PC-3 (cell line): ENCODE measurements around the gene OR52B6. TPM values are rescaled to one million over a fixed set of nuclear protein-coding genes. Genes with fewer than 3 reads are reported as not detected.
"Not testable (repeated sequence)": the region's sequence is repeated elsewhere in the genome, so short reads cannot be mapped to it uniquely, and the experiment has no call there.

Experiments used
- ATAC-seq: fragments of 200-7000 bp; cut with Tn5 transposase; 2 replicates; pipeline ENCODE4 v1.9.1; 2020; ENCODE audit warnings: mild to moderate bottlenecking, moderate library complexity
- BruUV-seq: library from RNA; stranded (reverse); fragments of 400-500 nt; replicated peaks from 2 replicates; lab custom pipeline; 2021; lab: Mats Ljungman, UMichigan
- CTCF ChIA-PET: fragments of 300-600 bp; sonication (Branson Sonifier 250); formaldehyde crosslinking; loops from one replicate; lab custom pipeline; 2022; ENCODE audit warnings: antibody characterized with exemption; lab: Charles Lee
- POLR2A ChIA-PET: fragments of 300-600 bp; sonication (Branson Sonifier 250); formaldehyde crosslinking; loops from one replicate; lab custom pipeline; 2022; ENCODE audit warnings: antibody characterized with exemption; ENCODE audit not compliant: unreplicated experiment; lab: Charles Lee
- DNase-seq: peaks from one replicate; pipeline ENCODE4 v3.0.0-alpha.2; 2015
- H2AFZ ChIP-seq: fragments of 300-600 bp; sonication (generic); 2 replicates; pipeline ENCODE4 v1.6.0; 2016; ENCODE audit warnings: antibody characterized with exemption, low read length
- H3F3A ChIP-seq: fragments of 300-600 bp; sonication (generic); one replicate; pipeline ENCODE4 v1.6.0; 2017; ENCODE audit warnings: antibody characterized with exemption, low read length, control low read depth, mild to moderate bottlenecking; ENCODE audit not compliant: unreplicated experiment
- H3K27ac ChIP-seq: fragments of 300-600 bp; sonication (generic); 2 replicates; pipeline ENCODE4 v1.5.1; 2016; ENCODE audit warnings: mild to moderate bottlenecking, low read length
- H3K27me3 ChIP-seq: fragments of 300-600 bp; sonication (generic); 2 replicates; pipeline ENCODE4 v1.6.1; 2016; ENCODE audit warnings: low read length, mixed read lengths
- H3K36me3 ChIP-seq: fragments of 300-600 bp; sonication (generic); 2 replicates; pipeline ENCODE4 v1.6.1; 2016; ENCODE audit warnings: low read depth, mixed run types, low read length, mixed read lengths
- H3K4me1 ChIP-seq: fragments of 300-600 bp; sonication (generic); 2 replicates; pipeline ENCODE4 v1.5.1; 2016; ENCODE audit warnings: low read length; ENCODE audit not compliant: insufficient read depth
- H3K4me2 ChIP-seq: fragments of 300-600 bp; sonication (generic); 2 replicates; pipeline ENCODE4 v1.6.0; 2016; ENCODE audit warnings: low read length
- H3K4me3 ChIP-seq: fragments of 300-600 bp; sonication (generic); 2 replicates; pipeline ENCODE4 v1.5.1; 2016; ENCODE audit warnings: mild to moderate bottlenecking, low read length, mixed read lengths
- H3K79me2 ChIP-seq: fragments of 300-600 bp; sonication (generic); 2 replicates; pipeline ENCODE4 v1.6.1; 2017; ENCODE audit warnings: low read length, mixed read lengths
- H3K9ac ChIP-seq: fragments of 300-600 bp; sonication (generic); 2 replicates; pipeline ENCODE4 v1.6.0; 2016; ENCODE audit warnings: mild to moderate bottlenecking, low read length
- H3K9me2 ChIP-seq: fragments of 300-600 bp; sonication (generic); replicated peaks from 2 replicates; pipeline ENCODE4 v1.6.1; 2016; ENCODE audit warnings: mixed run types, low read length, mixed read lengths
- H3K9me3 ChIP-seq: fragments of 300-600 bp; sonication (generic); 2 replicates; pipeline ENCODE4 v1.6.1; 2016; ENCODE audit warnings: low read length, mixed read lengths
- H4K20me1 ChIP-seq: fragments of 300-600 bp; sonication (generic); 2 replicates; pipeline ENCODE4 v1.6.1; 2016; ENCODE audit warnings: low read length, mixed read lengths
- CTCF ChIP-seq: fragments of 300-600 bp; sonication (generic); conservative IDR thresholded peaks from 2 replicates; pipeline ENCODE4 v1.5.1; 2017; ENCODE audit warnings: antibody characterized with exemption, low read depth, mild to moderate bottlenecking, low read length
- EZH2 ChIP-seq: fragments of 300-600 bp; sonication (generic); IDR thresholded peaks from one replicate; pipeline ENCODE4 v1.6.1; 2017; ENCODE audit warnings: antibody characterized with exemption, mild to moderate bottlenecking, low read length; ENCODE audit not compliant: unreplicated experiment
- EZH2phosphoT487 ChIP-seq: fragments of 300-600 bp; sonication (generic); IDR thresholded peaks from 2 replicates; pipeline ENCODE4 v1.6.1; 2018; ENCODE audit warnings: mild to moderate bottlenecking, antibody characterized with exemption, low read length, borderline replicate concordance
- intact Hi-C: fragments of 100-400 bp; cut with micrococcal nuclease; formaldehyde crosslinking; loops from 2 replicates; pipeline ENCODE4 v1.9.0; 2023
- total RNA-seq: library from RNA; depleted of rRNA; stranded (reverse); fragments of >200 nt; gene quantifications from 2 replicates; pipeline ENCODE4 v1.2.3, GENCODE V29; 2014

Gene OR52B6
- total RNA-seq, 1 experiment from 2014 or later, result not detected

DNA sequence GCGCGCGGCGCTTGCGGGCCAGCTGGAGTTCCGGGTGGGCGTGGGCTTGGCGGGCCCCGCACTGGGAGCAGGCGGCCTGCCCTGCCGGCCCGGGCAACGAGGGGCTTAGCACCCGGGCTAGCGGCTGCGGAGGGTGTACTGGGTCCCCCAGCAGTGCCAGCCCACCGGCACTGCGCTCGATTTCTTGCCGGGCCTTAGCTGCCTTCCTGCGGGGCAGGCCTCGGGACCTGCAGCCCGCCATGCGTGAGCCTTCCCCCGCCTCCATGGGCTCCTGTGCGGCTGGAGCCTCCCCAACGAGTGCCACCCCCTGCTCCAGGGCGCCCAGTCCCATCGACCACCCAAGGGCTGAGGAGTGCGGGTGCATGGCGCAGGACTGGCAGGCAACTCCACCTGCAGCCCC lies 9.2 kb downstream of the OR52B6 start:
- H3K4me3 ChIP-seq, H3K27ac ChIP-seq, H3K9me2 ChIP-seq, intact Hi-C loops, DNase-seq, H3K9ac ChIP-seq, H3K4me2 ChIP-seq, CTCF ChIA-PET, H3K79me2 ChIP-seq, POLR2A ChIA-PET, H3F3A ChIP-seq, H3K9me3 ChIP-seq, H3K4me1 ChIP-seq, BruUV-seq, ATAC-seq, H2AFZ ChIP-seq, H3K27me3 ChIP-seq, H4K20me1 ChIP-seq, H3K36me3 ChIP-seq: not testable (repeated sequence)

DNA sequence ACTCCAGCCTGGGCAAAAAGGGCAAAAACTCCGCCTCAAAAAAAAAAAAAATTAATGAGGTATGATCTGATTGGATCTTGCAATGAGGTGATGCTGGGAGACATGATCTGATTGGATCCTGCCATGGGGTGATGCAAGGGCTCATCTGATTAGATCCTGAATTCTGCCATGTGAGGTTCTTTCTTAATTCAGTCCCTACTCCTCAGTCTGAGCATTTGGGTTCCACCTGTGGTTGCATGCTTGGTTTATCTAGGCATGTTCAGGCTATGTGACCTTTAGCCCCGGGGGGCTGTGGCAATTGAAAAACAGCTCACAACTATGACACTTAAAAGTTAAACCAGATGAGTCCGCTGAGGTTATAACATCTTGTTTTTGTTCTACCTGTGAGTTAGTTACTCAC lies 10.9 kb downstream of the OR52B6 start:
- no peak overlapping the region for H3K27ac ChIP-seq
- no peaks in the 10 kb centered on the region for H3K9me2 ChIP-seq
- ATAC-seq, result no peak
- H3K79me2 ChIP-seq, result no peaks in the 10 kb centered on the region
- H3K4me1 ChIP-seq, result no peaks in the 10 kb centered on the region; the same call in none of the 2 replicates
- no peaks in the 10 kb centered on the region for H3K36me3 ChIP-seq
- H3K9ac ChIP-seq, result no peak overlapping the region
- peaks cover under 1% of the 10 kb centered on the region for H3F3A ChIP-seq
- no peaks in the 10 kb centered on the region for H3K9me3 ChIP-seq
- H3K4me2 ChIP-seq, result no peak overlapping the region
- no peak for TF ChIP-seq CTCF
- TF ChIP-seq EZH2phosphoT487, result no peak
- TF ChIP-seq EZH2, result no peak
- BruUV-seq, result no TSS peak
- CTCF ChIA-PET, result no interaction called here
- H2AFZ ChIP-seq, result no peak overlapping the region
- DNase-seq, result no peak
- POLR2A ChIA-PET, result no interaction called here
- H3K4me3 ChIP-seq, result no peak overlapping the region
- intact Hi-C loops, result no loop called here
- H3K27me3 ChIP-seq, result no peaks in the 10 kb centered on the region
- H4K20me1 ChIP-seq, result no peaks in the 10 kb centered on the region

DNA sequence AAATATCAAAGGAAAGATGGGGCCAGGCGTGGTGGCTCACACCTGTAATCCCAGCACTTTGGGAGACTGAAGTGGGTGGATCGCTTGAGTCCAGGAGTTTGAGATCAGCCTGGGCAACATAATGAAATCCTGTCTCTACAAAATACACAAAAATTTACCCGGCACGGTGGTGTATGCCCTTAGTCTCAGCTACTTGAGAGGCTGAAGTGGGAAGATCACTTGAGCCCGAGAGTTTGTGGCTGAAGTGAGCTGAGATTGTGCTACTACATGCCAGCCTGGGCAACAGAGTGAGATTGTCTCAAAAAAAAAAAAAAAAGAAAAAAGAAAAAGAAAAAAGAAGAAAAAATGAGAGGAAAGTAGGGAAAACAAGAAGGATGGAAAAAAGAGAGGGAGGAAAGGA lies 11.9 kb downstream of the OR52B6 start:
- no peaks in the 10 kb centered on the region; the same call in none of the 2 replicates for H3K4me1 ChIP-seq
- no TSS peak for BruUV-seq
- ATAC-seq (no peak), DNase-seq (no peak)
- intact Hi-C loops, result no loop called here
- no peak overlapping the region for H3K4me3 ChIP-seq
- ChIA-PET POLR2A (no interaction called here), CTCF (no interaction called here)
- no peaks in the 10 kb centered on the region for H3K36me3 ChIP-seq
- no peak overlapping the region for H3K4me2 ChIP-seq
- no peaks in the 10 kb centered on the region for H3K27me3 ChIP-seq
- H3K27ac ChIP-seq, result no peak overlapping the region
- H3F3A ChIP-seq, result peaks cover 4% of the 10 kb centered on the region
- TF ChIP-seq EZH2phosphoT487 (no peak), CTCF (no peak), EZH2 (no peak)
- H3K9me2 ChIP-seq, result no peaks in the 10 kb centered on the region
- H3K79me2 ChIP-seq, result peaks cover 3% of the 10 kb centered on the region
- no peak overlapping the region for H2AFZ ChIP-seq
- no peaks in the 10 kb centered on the region for H4K20me1 ChIP-seq
- no peaks in the 10 kb centered on the region for H3K9me3 ChIP-seq
- no peak overlapping the region for H3K9ac ChIP-seq
